OCI-LY7 (cell line): ENCODE data around the gene KBTBD4. TPM values are rescaled to one million over a fixed set of nuclear protein-coding genes. Genes with fewer than 3 reads are reported as not detected.

Experiments used
- BruUV-seq: library from RNA; stranded (reverse); fragments of 400-500 nt; replicated peaks from 2 replicates; lab custom pipeline; 2021; lab: Mats Ljungman, UMichigan
- CTCF ChIA-PET: fragments of 300-600 bp; sonication (Branson Sonifier 250); formaldehyde crosslinking; loops from one replicate; lab custom pipeline; 2022; ENCODE audit warnings: antibody characterized with exemption; ENCODE audit not compliant: unreplicated experiment; lab: Charles Lee
- POLR2A ChIA-PET: fragments of 300-600 bp; sonication (Branson Sonifier 250); formaldehyde crosslinking; loops from one replicate; lab custom pipeline; 2022; ENCODE audit warnings: antibody characterized with exemption; lab: Charles Lee
- DNase-seq: peaks from one replicate; pipeline ENCODE4 v3.0.0-alpha.2; 2015; ENCODE audit warnings: low spot score
- H2AFZ ChIP-seq: fragments of 200-600 bp; sonication (generic), shearing (Covaris generic); 2 replicates; pipeline ENCODE4 v1.6.1; 2014; ENCODE audit warnings: mild to moderate bottlenecking, antibody characterized with exemption, low read length, moderate library complexity
- H3K27ac ChIP-seq: fragments of 200-600 bp; sonication (generic); 2 replicates; pipeline ENCODE4 v1.5.1; 2014; ENCODE audit warnings: mixed run types, low read depth, mild to moderate bottlenecking, moderate library complexity, low read length, inconsistent platforms; ENCODE audit not compliant: poor library complexity, severe bottlenecking
- H3K36me3 ChIP-seq: fragments of 200-600 bp; sonication (generic); 2 replicates; pipeline ENCODE4 v1.6.1; 2014; ENCODE audit warnings: mild to moderate bottlenecking, antibody characterized with exemption, low read length, moderate library complexity, mixed read lengths; ENCODE audit not compliant: insufficient read depth
- H3K4me1 ChIP-seq: fragments of 200-600 bp; sonication (generic); 2 replicates; pipeline ENCODE4 v1.5.1; 2014; ENCODE audit warnings: mild to moderate bottlenecking, low read length; ENCODE audit not compliant: insufficient read depth, poor library complexity, severe bottlenecking
- H3K4me2 ChIP-seq: fragments of 200-600 bp; sonication (generic); 2 replicates; pipeline ENCODE4 v1.6.1; 2014; ENCODE audit warnings: mild to moderate bottlenecking, low read length
- H3K4me3 ChIP-seq: fragments of 200-600 bp; sonication (generic); 2 replicates; pipeline ENCODE4 v1.5.1; 2014; ENCODE audit warnings: mild to moderate bottlenecking, low read depth, low read length; ENCODE audit not compliant: poor library complexity, severe bottlenecking
- H3K79me2 ChIP-seq: fragments of 200-600 bp; sonication (generic); 2 replicates; pipeline ENCODE4 v1.6.1; 2016; ENCODE audit warnings: low read depth, mild to moderate bottlenecking, low read length, moderate library complexity, mixed read lengths; ENCODE audit not compliant: insufficient read depth
- H3K9me2 ChIP-seq: fragments of 200-600 bp; sonication (generic); 2 replicates; pipeline ENCODE4 v1.6.1; 2016; ENCODE audit warnings: mild to moderate bottlenecking, low read length, mixed read lengths; ENCODE audit not compliant: insufficient read depth
- H3K9me3 ChIP-seq: fragments of 200-600 bp; sonication (generic); 2 replicates; pipeline ENCODE4 v1.6.1; 2014; ENCODE audit warnings: mild to moderate bottlenecking, mixed run types, low read length, mixed read lengths
- H4K20me1 ChIP-seq: fragments of 200-600 bp; sonication (generic); 2 replicates; pipeline ENCODE4 v1.6.1; 2014; ENCODE audit warnings: mild to moderate bottlenecking, antibody characterized with exemption, low read length, moderate library complexity, mixed read lengths; ENCODE audit not compliant: insufficient read depth
- CTCF ChIP-seq: fragments of 200-600 bp; sonication (generic); conservative IDR thresholded peaks from 2 replicates; pipeline ENCODE4 v1.5.1; 2014; ENCODE audit warnings: mild to moderate bottlenecking, antibody characterized with exemption, low read length, moderate library complexity, mixed read lengths
- EZH2phosphoT487 ChIP-seq: fragments of 200-600 bp; sonication (generic); IDR thresholded peaks from 2 replicates; pipeline ENCODE4 v1.6.1; 2018; ENCODE audit warnings: low read depth, borderline replicate concordance, mild to moderate bottlenecking, mixed run types, antibody characterized with exemption, low read length, moderate library complexity, mixed read lengths
- intact Hi-C: fragments of 100-400 bp; cut with micrococcal nuclease; formaldehyde crosslinking; loops from one replicate; pipeline ENCODE4 v1.10.0; 2022; ENCODE audit not compliant: unreplicated experiment
- total RNA-seq, 2 experiments: library from RNA; depleted of rRNA in 1 of 2; stranded (reverse); fragments of >200 nt in 1 of 2; shearing (Covaris generic) in 1 of 2; gene quantifications; 2 replicates each; pipeline ENCODE4 v1.2.3, GENCODE V29; 2014 to 2022

Gene KBTBD4
- total RNA-seq, 2 experiments from 2014 or later = 18.4 to 25.2 TPM

GRCh38 chr11:47589118-47589517, 10.3 kb upstream of the KBTBD4 start:
- Histone ChIP-seq H3K36me3 (peaks cover 23% of the 10 kb centered on the region), H3K9me2 (no peaks in the 10 kb centered on the region), H2AFZ (no peak overlapping the region), H3K4me2 (no peak overlapping the region), H3K27ac (no peak overlapping the region), H3K4me3 (no peak overlapping the region), H3K79me2 (no peaks in the 10 kb centered on the region), H3K9me3 (no peaks in the 10 kb centered on the region), H4K20me1 (no peaks in the 10 kb centered on the region), H3K4me1 (peaks cover 6% of the 10 kb centered on the region)
- TF ChIP-seq CTCF = no peak
- TF ChIP-seq EZH2phosphoT487 = no peak
- ChIA-PET POLR2A (no interaction called here), CTCF (interaction anchor here (0.6 kb wide), 1 partner anchor 99 kb away, joined by 3 read pairs; no protein-coding TSS in a partner anchor)
- DNase-seq = no peak
- BruUV-seq = no TSS peak
- intact Hi-C loops = no loop called here

GRCh38 chr11:47587723-47588326, 9.1 kb upstream of the KBTBD4 start:
- Histone ChIP-seq H3K9me3 (no peaks in the 10 kb centered on the region), H3K4me3 (no peak overlapping the region), H3K79me2 (no peaks in the 10 kb centered on the region), H2AFZ (no peak overlapping the region), H3K36me3 (peaks cover 35% of the 10 kb centered on the region), H4K20me1 (no peaks in the 10 kb centered on the region), H3K4me1 (peaks cover 6% of the 10 kb centered on the region), H3K27ac (no peak overlapping the region), H3K4me2 (no peak overlapping the region), H3K9me2 (no peaks in the 10 kb centered on the region)
- BruUV-seq = no TSS peak
- ChIA-PET POLR2A (no interaction called here), CTCF (no interaction called here)
- DNase-seq = no peak
- intact Hi-C loops = no loop called here
- TF ChIP-seq CTCF (no peak), EZH2phosphoT487 (no peak)

- peaks cover 42% of the 10 kb centered on the region for H3K36me3 ChIP-seq
- ChIA-PET CTCF (no interaction called here), POLR2A (interaction anchor here (0.6 kb wide), 2 partner anchors 9 to 234 kb away, joined by 3 to 6 read pairs; no protein-coding TSS in a partner anchor)
- H2AFZ ChIP-seq = no peak overlapping the region
- H3K4me1 ChIP-seq = peaks cover 6% of the 10 kb centered on the region
- TF ChIP-seq EZH2phosphoT487 (no peak), CTCF (no peak)
- no peak overlapping the region for H3K4me3 ChIP-seq
- BruUV-seq = no TSS peak
- H3K27ac ChIP-seq = no peak overlapping the region
- no peaks in the 10 kb centered on the region for H4K20me1 ChIP-seq
- no peaks in the 10 kb centered on the region for H3K79me2 ChIP-seq
- no peak overlapping the region for H3K4me2 ChIP-seq
- intact Hi-C loops = no loop called here
- H3K9me3 ChIP-seq = no peaks in the 10 kb centered on the region
- DNase-seq = no peak
- H3K9me2 ChIP-seq = no peaks in the 10 kb centered on the region
Observed at GRCh38 chr11:47587039-47587716, 8.4 kb upstream of the KBTBD4 start.
